Inferior parietal cortex (tissue), 1 donor: ENCODE data around the gene CXorf49.

Experiments used
- DNase-seq: peaks from one replicate; pipeline ENCODE4 v3.0.0-alpha.2; 2016; ENCODE audit errors: extremely low spot score

CXorf49 gene

GRCh38 chrX:71671938-71672337 is 46.1 kb downstream of the CXorf49 start:
- DNase-seq, result no peak

GRCh38 chrX:71671043-71671780 is 46.9 kb downstream of the CXorf49 start:
- no peak for DNase-seq

- peak; percentile 8 for DNase-seq
These were observed 48.1 kb downstream of the CXorf49 start for GRCh38 chrX:71669947-71670346.

GRCh38 chrX:71669492-71669891 is 48.6 kb downstream of the CXorf49 start:
- DNase-seq, result no peak

- no peak for DNase-seq
These were observed 49.9 kb downstream of the CXorf49 start for GRCh38 chrX:71668248-71668595.

GRCh38 chrX:71667328-71668247 is 50.5 kb downstream of the CXorf49 start, which contains the start of gene LOC101059915:
LOC101059915 (plus strand) TSS chrX:71667546.
- no peak for DNase-seq

- no peak for DNase-seq
These were observed 51.6 kb downstream of the CXorf49 start for GRCh38 chrX:71666240-71667223.

- no peak for DNase-seq
These were observed 52.3 kb downstream of the CXorf49 start for GRCh38 chrX:71665747-71666146.

GRCh38 chrX:71664889-71665491 is 53.1 kb downstream of the CXorf49 start:
- no peak for DNase-seq
